HEK293 (cell line): Measurements from ENCODE around the gene HOXA10.

ENCODE experiments used
- CTCF ChIA-PET: fragments of 350-600 bp; formaldehyde crosslinking; extraction: SDS; loops from one replicate; lab custom pipeline; 2021; ENCODE audit warnings: antibody characterized with exemption; lab: Yijun Ruan, JAX
- POLR2A ChIA-PET: fragments of 300-600 bp; formaldehyde crosslinking; extraction: SDS; loops from one replicate; lab custom pipeline; 2020; ENCODE audit warnings: antibody characterized with exemption, inconsistent platforms; lab: Yijun Ruan, JAX
- H3K27ac ChIP-seq: fragments of 200-500 bp; sonication (Bioruptor generic); 2 replicates; pipeline ENCODE4 v1.5.1; 2014; ENCODE audit warnings: low read depth, low read length, control low read depth, inconsistent platforms; ENCODE audit errors: extremely low read depth
- H3K36me3 ChIP-seq, 2 experiments: fragments of 200-500 bp in 1 of 2; sonication (Bioruptor generic) in 1 of 2; 1 replicate in 1 of 2; 2 replicates in 1 of 2; pipeline ENCODE4 v1.5.1; 2014 to 2017; ENCODE audit warnings: inconsistent platforms in 2 of 2, low read length in 2 of 2; ENCODE audit not compliant: control insufficient read depth in 2 of 2, insufficient read depth in 1 of 2
- H3K4me1 ChIP-seq: fragments of 200-500 bp; sonication (Bioruptor generic); 2 replicates; pipeline ENCODE4 v1.5.1; 2014; ENCODE audit warnings: mild to moderate bottlenecking, low read length, inconsistent platforms; ENCODE audit not compliant: control insufficient read depth, insufficient read depth
- H3K4me3 ChIP-seq: 2 replicates; pipeline ENCODE4 v1.5.1; 2011; ENCODE audit warnings: low read depth, mild to moderate bottlenecking, control low read depth, low read length, moderate library complexity
- H3K9me3 ChIP-seq: fragments of 200-500 bp; sonication (Bioruptor generic); 2 replicates; pipeline ENCODE4 v1.5.1; 2014; ENCODE audit warnings: low read depth, low read length, inconsistent platforms; ENCODE audit not compliant: control insufficient read depth, insufficient read depth
- HOXC10 ChIP-seq: sonication (generic); formaldehyde crosslinking; IDR thresholded peaks from 2 replicates; pipeline ENCODE4 v1.8.1; 2023; ENCODE audit warnings: mild to moderate bottlenecking, missing genetic modification reagents
- HOXD13 ChIP-seq: sonication (generic); formaldehyde crosslinking; IDR thresholded peaks from 2 replicates; pipeline ENCODE4 v1.8.0; 2022; ENCODE audit warnings: missing genetic modification reagents, borderline replicate concordance
- INSM2 ChIP-seq: fragments of 450-650 bp; formaldehyde crosslinking; IDR thresholded peaks from 2 replicates; pipeline ENCODE4 v1.5.1; 2016; ENCODE audit warnings: missing biosample characterization, missing genetic modification characterization
- KLF1 ChIP-seq: fragments of 450-650 bp; formaldehyde crosslinking; IDR thresholded peaks from 2 replicates; pipeline ENCODE4 v1.5.1; 2016; ENCODE audit warnings: missing biosample characterization, missing genetic modification characterization
- KLF7 ChIP-seq: fragments of 450-650 bp; formaldehyde crosslinking; IDR thresholded peaks from 2 replicates; pipeline ENCODE4 v1.5.1; 2016; ENCODE audit warnings: missing biosample characterization, missing genetic modification characterization, borderline replicate concordance
- PRDM1 ChIP-seq: fragments of 450-650 bp; formaldehyde crosslinking; IDR thresholded peaks from 2 replicates; pipeline ENCODE4; 2016; ENCODE audit warnings: missing biosample characterization, missing genetic modification characterization
- REST ChIP-seq: fragments of 450-650 bp; formaldehyde crosslinking; IDR thresholded peaks from 2 replicates; pipeline ENCODE4 v1.5.1; 2016; ENCODE audit warnings: missing biosample characterization, missing genetic modification characterization
- YY2 ChIP-seq: fragments of 450-650 bp; formaldehyde crosslinking; IDR thresholded peaks from 2 replicates; pipeline ENCODE4 v1.5.1; 2016; ENCODE audit warnings: missing biosample characterization, missing genetic modification characterization
- ZBTB17 ChIP-seq: fragments of 450-650 bp; formaldehyde crosslinking; IDR thresholded peaks from 2 replicates; pipeline ENCODE4 v1.5.1; 2016; ENCODE audit warnings: missing biosample characterization, missing genetic modification characterization
- ZNF132 ChIP-seq: fragments of 450-650 bp; formaldehyde crosslinking; IDR thresholded peaks from 2 replicates; pipeline ENCODE4 v1.5.1; 2017; ENCODE audit warnings: missing biosample characterization, missing genetic modification characterization, borderline replicate concordance
- ZNF211 ChIP-seq: fragments of 450-650 bp; formaldehyde crosslinking; IDR thresholded peaks from 2 replicates; pipeline ENCODE4 v1.5.1; 2016; ENCODE audit warnings: low read depth, missing biosample characterization, missing genetic modification characterization
- ZNF280C ChIP-seq: fragments of 450-650 bp; formaldehyde crosslinking; IDR thresholded peaks from 2 replicates; pipeline ENCODE4 v1.5.1; 2016; ENCODE audit warnings: missing biosample characterization, missing genetic modification characterization
- ZNF341 ChIP-seq: fragments of 450-650 bp; formaldehyde crosslinking; IDR thresholded peaks from 2 replicates; pipeline ENCODE4; 2016; ENCODE audit warnings: low read depth, missing biosample characterization, missing genetic modification characterization
- ZNF350 ChIP-seq: fragments of 450-650 bp; formaldehyde crosslinking; IDR thresholded peaks from 2 replicates; pipeline ENCODE4 v1.5.0; 2017; ENCODE audit warnings: missing biosample characterization, mild to moderate bottlenecking, missing genetic modification characterization
- ZNF449 ChIP-seq: fragments of 450-650 bp; formaldehyde crosslinking; IDR thresholded peaks from 2 replicates; pipeline ENCODE4 v1.5.1; 2017; ENCODE audit warnings: missing biosample characterization, mild to moderate bottlenecking, missing genetic modification characterization, moderate library complexity
- ZNF48 ChIP-seq: fragments of 450-650 bp; formaldehyde crosslinking; IDR thresholded peaks from 2 replicates; pipeline ENCODE4 v1.5.1; 2016; ENCODE audit warnings: missing biosample characterization, missing genetic modification characterization
- ZNF514 ChIP-seq: fragments of 450-650 bp; formaldehyde crosslinking; IDR thresholded peaks from 2 replicates; pipeline ENCODE4 v1.5.1; 2016; ENCODE audit warnings: missing biosample characterization, missing genetic modification characterization
- ZNF548 ChIP-seq: fragments of 450-650 bp; formaldehyde crosslinking; IDR thresholded peaks from 2 replicates; pipeline ENCODE4 v1.5.1; 2016; ENCODE audit warnings: missing biosample characterization, missing genetic modification characterization
- ZNF600 ChIP-seq: fragments of 450-650 bp; formaldehyde crosslinking; IDR thresholded peaks from 2 replicates; pipeline ENCODE4 v1.5.1; 2016; ENCODE audit warnings: missing biosample characterization, missing genetic modification characterization
- ZNF610 ChIP-seq: fragments of 450-650 bp; formaldehyde crosslinking; IDR thresholded peaks from 2 replicates; pipeline ENCODE4 v1.5.1; 2016; ENCODE audit warnings: missing biosample characterization, missing genetic modification characterization, borderline replicate concordance
- ZNF704 ChIP-seq: fragments of 450-650 bp; formaldehyde crosslinking; IDR thresholded peaks from 2 replicates; pipeline ENCODE4 v1.5.1; 2016; ENCODE audit warnings: missing biosample characterization, missing genetic modification characterization
- ZNF747 ChIP-seq: fragments of 450-650 bp; formaldehyde crosslinking; IDR thresholded peaks from 2 replicates; pipeline ENCODE4 v1.5.1; 2016; ENCODE audit warnings: missing biosample characterization, missing genetic modification characterization
- ZNF785 ChIP-seq: fragments of 450-650 bp; formaldehyde crosslinking; IDR thresholded peaks from 2 replicates; pipeline ENCODE4 v1.5.1; 2016; ENCODE audit warnings: missing biosample characterization, missing genetic modification characterization
- ZNF843 ChIP-seq: fragments of 450-650 bp; formaldehyde crosslinking; IDR thresholded peaks from 2 replicates; pipeline ENCODE4 v1.5.1; 2016; ENCODE audit warnings: missing biosample characterization, missing genetic modification characterization

The HOXA10 gene

GRCh38 chr7:27201580-27202017, 27.5 kb upstream of the HOXA10 start:
- Histone ChIP-seq H3K4me3 (no peak overlapping the region), H3K9me3 (no peaks in the 10 kb centered on the region), H3K36me3 (no peaks in the 10 kb centered on the region), H3K4me1 (peaks cover 7% of the 10 kb centered on the region), H3K27ac (no peak overlapping the region)
- CTCF ChIA-PET = interaction anchor here (0.6 to 1.4 kb wide), 2 partner anchors 22 to 40 kb away, joined by 3 to 6 read pairs; no protein-coding TSS in a partner anchor
- POLR2A ChIA-PET = no interaction called here
- TF ChIP-seq ZNF449 (tag by site-specific recombination) = peak; percentile 34; the same call in 1 of the 2 replicates
- TF ChIP-seq ZNF600 (tag by site-specific recombination) = peak; percentile 39; the same call in 1 of the 2 replicates
- TF ChIP-seq HOXC10 = no peak

- Histone ChIP-seq H3K4me3 (peak overlapping the region; percentile 89), H3K4me1 (peaks cover 7% of the 10 kb centered on the region), H3K36me3 (no peaks in the 10 kb centered on the region), H3K27ac (peak overlapping the region; percentile 92), H3K9me3 (no peaks in the 10 kb centered on the region)
- ChIA-PET CTCF (interaction anchor here (0.6 to 2.2 kb wide), 5 partner anchors 22 to 802 kb away, joined by 3 to 12 read pairs (median 3); no protein-coding TSS in a partner anchor), POLR2A (interaction anchor here (1.0 to 3.7 kb wide), 7 partner anchors 8 to 540 kb away, joined by 3 to 36 read pairs (median 4); partner anchors contain the start of genes HIBADH and HOXA11)
- TF ChIP-seq ZNF548 (no peak), HOXD13 (CRISPR knock-in tag) (no peak), ZBTB17 (peak; percentile 79), PRDM1 (tag by site-specific recombination) (peak; percentile 26; the same call in 1 of the 2 replicates), YY2 (tag by site-specific recombination) (no peak), ZNF341 (tag by site-specific recombination) (no peak), ZNF280C (no peak), ZNF350 (tag by site-specific recombination) (no peak), ZNF747 (tag by site-specific recombination) (no peak), ZNF610 (tag by site-specific recombination) (no peak), ZNF785 (tag by site-specific recombination) (no peak), KLF1 (tag by site-specific recombination) (no peak), KLF7 (tag by site-specific recombination) (no peak), INSM2 (tag by site-specific recombination) (no peak), ZNF514 (no peak), ZNF132 (tag by site-specific recombination) (no peak), ZNF48 (tag by site-specific recombination) (no peak), ZNF211 (no peak), ZNF704 (tag by site-specific recombination) (no peak), ZNF843 (tag by site-specific recombination) (no peak), REST (no peak)
Observed at GRCh38 chr7:27200761-27201579, 26.9 kb upstream of the HOXA10 start.
